KMS-11 (cell line): ENCODE data around the gene ZNF609.

Experiments
- H2AFZ ChIP-seq: fragments of 200-600 bp; sonication (generic); 2 replicates; pipeline ENCODE4 v1.6.1; 2016; ENCODE audit warnings: antibody characterized with exemption, mixed run types, low read depth
- H3K27ac ChIP-seq: fragments of 200-600 bp; sonication (generic); 2 replicates; pipeline ENCODE4 v1.6.1; 2016; ENCODE audit warnings: mild to moderate bottlenecking, mixed run types
- H3K27me3 ChIP-seq: fragments of 200-600 bp; sonication (generic); 2 replicates; pipeline ENCODE4 v1.6.1; 2017; ENCODE audit warnings: mild to moderate bottlenecking, low read depth, mixed run types, moderate library complexity; ENCODE audit not compliant: insufficient read depth
- H3K36me3 ChIP-seq: fragments of 200-600 bp; sonication (generic); 2 replicates; pipeline ENCODE4 v1.6.1; 2017; ENCODE audit warnings: mild to moderate bottlenecking, mixed run types; ENCODE audit not compliant: insufficient read depth
- H3K4me1 ChIP-seq: fragments of 200-600 bp; sonication (generic); 2 replicates; pipeline ENCODE4 v1.6.1; 2016; ENCODE audit warnings: mild to moderate bottlenecking, low read depth, mixed run types; ENCODE audit not compliant: poor library complexity, severe bottlenecking
- H3K4me2 ChIP-seq: fragments of 200-600 bp; sonication (generic); 2 replicates; pipeline ENCODE4 v1.7.0; 2016; ENCODE audit warnings: mild to moderate bottlenecking, mixed run types
- H3K4me3 ChIP-seq: fragments of 200-600 bp; sonication (generic); IDR thresholded peaks from 2 replicates; pipeline ENCODE4 v1.6.1; 2017; ENCODE audit warnings: low read depth, low read length, mixed read lengths; ENCODE audit not compliant: insufficient read depth
- H3K79me2 ChIP-seq: fragments of 200-600 bp; sonication (generic); 2 replicates; pipeline ENCODE4 v1.6.1; 2016; ENCODE audit warnings: low read depth, mixed run types; ENCODE audit not compliant: insufficient read depth
- H3K9ac ChIP-seq: fragments of 200-600 bp; sonication (generic); 2 replicates; pipeline ENCODE4 v1.6.1; 2016; ENCODE audit warnings: mild to moderate bottlenecking, mixed run types
- H4K20me1 ChIP-seq: fragments of 200-600 bp; sonication (generic); 2 replicates; pipeline ENCODE4 v1.6.1; 2016; ENCODE audit warnings: mild to moderate bottlenecking, mixed run types; ENCODE audit not compliant: insufficient read depth
- CTCF ChIP-seq: fragments of 200-600 bp; sonication (generic); conservative IDR thresholded peaks from 2 replicates; pipeline ENCODE4 v1.6.1; 2017; ENCODE audit warnings: low read depth, mild to moderate bottlenecking, antibody characterized with exemption, low read length, moderate library complexity, mixed read lengths

ZNF609 gene

GRCh38 chr15:64560998-64561397 lies 100.6 kb downstream of the ZNF609 start:
- H3K4me1 ChIP-seq = peaks cover 54% of the 10 kb centered on the region

GRCh38 chr15:64562003-64562640 lies 101.7 kb downstream of the ZNF609 start:
- Histone ChIP-seq H3K9ac (no peak overlapping the region), H3K36me3 (no peaks in the 10 kb centered on the region), H4K20me1 (peaks cover 18% of the 10 kb centered on the region), H3K27me3 (no peaks in the 10 kb centered on the region), H3K4me1 (peaks cover 54% of the 10 kb centered on the region), H3K27ac (no peak overlapping the region), H3K79me2 (peaks cover 79% of the 10 kb centered on the region), H2AFZ (no peak overlapping the region), H3K4me2 (no peak overlapping the region), H3K4me3 (no peak overlapping the region)
- TF ChIP-seq CTCF = no peak

More at GRCh38 chr15:64560998-64561397, 100.6 kb downstream of the ZNF609 start:
- no peak overlapping the region for H3K4me2 ChIP-seq
- H3K36me3 ChIP-seq = no peaks in the 10 kb centered on the region
- peaks cover 18% of the 10 kb centered on the region for H4K20me1 ChIP-seq
- no peak overlapping the region for H3K9ac ChIP-seq
- no peak overlapping the region for H2AFZ ChIP-seq
- H3K4me3 ChIP-seq = no peak overlapping the region
- no peak overlapping the region for H3K27ac ChIP-seq
- TF ChIP-seq CTCF = no peak
- H3K27me3 ChIP-seq = no peaks in the 10 kb centered on the region
- peaks cover 86% of the 10 kb centered on the region for H3K79me2 ChIP-seq

GRCh38 chr15:64566102-64566501 lies 105.7 kb downstream of the ZNF609 start:
- peak overlapping the region; percentile 15; the same call in 1 of the 2 replicates for H3K4me2 ChIP-seq
- no peak overlapping the region for H3K9ac ChIP-seq
- peaks cover 64% of the 10 kb centered on the region for H3K4me1 ChIP-seq
- no peak overlapping the region for H2AFZ ChIP-seq
- no peaks in the 10 kb centered on the region for H3K27me3 ChIP-seq
- TF ChIP-seq CTCF = no peak
- peaks cover 78% of the 10 kb centered on the region for H3K79me2 ChIP-seq
- H3K36me3 ChIP-seq = no peaks in the 10 kb centered on the region
- H3K4me3 ChIP-seq = no peak overlapping the region
- peaks cover 5% of the 10 kb centered on the region; the same call in 1 of the 2 replicates for H4K20me1 ChIP-seq
- peak overlapping the region; percentile 1; the same call in 1 of the 2 replicates for H3K27ac ChIP-seq

GRCh38 chr15:64566629-64567427 lies 106.5 kb downstream of the ZNF609 start:
- H3K36me3 ChIP-seq = no peaks in the 10 kb centered on the region
- peaks cover 77% of the 10 kb centered on the region for H3K79me2 ChIP-seq
- peaks cover 2% of the 10 kb centered on the region; the same call in 1 of the 2 replicates for H4K20me1 ChIP-seq
- H3K27ac ChIP-seq = peak overlapping the region; percentile 1; the same call in 1 of the 2 replicates
- H3K4me2 ChIP-seq = peak overlapping the region; percentile 15; the same call in 1 of the 2 replicates
- H3K4me1 ChIP-seq = peaks cover 70% of the 10 kb centered on the region
- no peak overlapping the region for H3K9ac ChIP-seq
- no peaks in the 10 kb centered on the region for H3K27me3 ChIP-seq
- no peak overlapping the region for H3K4me3 ChIP-seq
- no peak for TF ChIP-seq CTCF
- H2AFZ ChIP-seq = no peak overlapping the region
